Measurements from ENCODE around the gene AKAP8L.
A peak's percentile ranks its signal among the peaks of the same experiment; 100 is the strongest.

The AKAP8L gene

DNA sequence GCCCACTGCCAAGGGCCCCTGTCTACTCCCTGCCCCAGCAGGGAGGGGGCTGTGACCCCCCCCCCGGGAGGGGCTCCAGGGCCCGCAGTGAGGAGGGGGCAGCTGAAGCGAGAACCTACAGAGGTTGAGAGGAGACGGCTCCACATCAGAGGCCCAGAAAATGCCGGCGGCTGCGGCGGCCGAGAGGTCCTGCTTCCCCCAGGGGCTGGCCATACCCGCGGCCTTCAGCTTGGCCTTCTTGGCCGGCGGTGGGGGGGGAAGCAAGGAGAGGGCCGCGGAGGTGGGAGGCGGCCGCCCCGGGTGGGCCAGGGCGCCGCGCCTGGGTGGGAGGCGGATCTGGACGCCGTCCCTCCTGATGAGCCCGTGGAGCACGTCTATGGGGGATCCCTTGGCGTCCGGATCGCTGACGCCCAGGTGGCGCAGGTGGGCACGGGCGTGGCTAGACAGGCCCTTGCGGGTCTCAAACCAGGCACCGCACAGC lies 9.2 kb upstream of the AKAP8L start:
- peaks cover 19% of the 10 kb centered on the region for H3K79me2 ChIP-seq (ENCODE audit: control insufficient read depth, insufficient read depth, low read length, poor library complexity)
- H2BK120ac ChIP-seq (ENCODE audit: insufficient read depth, low read length, poor library complexity) = no peak overlapping the region
- WGBS (ENCODE audit: extremely low coverage, insufficient coverage, insufficient read length) = no CpG with 5 or more reads among the region's 35 CpGs
- H2BK5ac ChIP-seq (ENCODE audit: low read depth, low read length, poor library complexity) = no peak overlapping the region
- H4K8ac ChIP-seq (ENCODE audit: low read depth, low read length) = no peak overlapping the region
- no peak overlapping the region for H4K12ac ChIP-seq (ENCODE audit: low read depth, low read length)
- H3K36me3 ChIP-seq (ENCODE audit: control insufficient read depth in 1 of 2, insufficient read depth in 2 of 2, low read length in 2 of 2) = peaks cover 59 to 68% of the 10 kb centered on the region in 2 experiments
- no peak overlapping the region for H3K4me3 ChIP-seq (ENCODE audit: low read depth, low read length)
- no peak overlapping the region for H2AK5ac ChIP-seq (ENCODE audit: low read length)
- no peak overlapping the region for H2AFZ ChIP-seq (ENCODE audit: insufficient read depth, low read length, poor library complexity)
- H2BK12ac ChIP-seq (ENCODE audit: low read length) = no peak overlapping the region
- H3K4ac ChIP-seq (ENCODE audit: low read depth, low read length) = no peak overlapping the region
- peaks cover 9% of the 10 kb centered on the region for H3K79me1 ChIP-seq (ENCODE audit: low read length)
- H3K9me3 ChIP-seq (ENCODE audit: insufficient read depth, low read depth, low read length) = peaks cover 8% of the 10 kb centered on the region
- H3K27me3 ChIP-seq (ENCODE audit: insufficient read depth, low read length) = no peaks in the 10 kb centered on the region
- H4K91ac ChIP-seq (ENCODE audit: low read depth, low read length) = no peak overlapping the region
- no peak overlapping the region for H3K18ac ChIP-seq (ENCODE audit: low read length)
- H3K14ac ChIP-seq (ENCODE audit: low read length) = no peak overlapping the region
- no peak overlapping the region for H3K23ac ChIP-seq (ENCODE audit: low read length)
- no peak overlapping the region for H3K4me2 ChIP-seq (ENCODE audit: low read length)
- no peak overlapping the region for H3K9ac ChIP-seq (ENCODE audit: low read length)
- H3K27ac ChIP-seq (ENCODE audit: low read depth, low read length) = no peak overlapping the region
- DNase-seq = no peak
- H3K4me1 ChIP-seq (ENCODE audit: control insufficient read depth in 1 of 2, insufficient read depth in 2 of 2, low read length in 2 of 2) = peaks cover 9 to 10% of the 10 kb centered on the region in 2 experiments

DNA sequence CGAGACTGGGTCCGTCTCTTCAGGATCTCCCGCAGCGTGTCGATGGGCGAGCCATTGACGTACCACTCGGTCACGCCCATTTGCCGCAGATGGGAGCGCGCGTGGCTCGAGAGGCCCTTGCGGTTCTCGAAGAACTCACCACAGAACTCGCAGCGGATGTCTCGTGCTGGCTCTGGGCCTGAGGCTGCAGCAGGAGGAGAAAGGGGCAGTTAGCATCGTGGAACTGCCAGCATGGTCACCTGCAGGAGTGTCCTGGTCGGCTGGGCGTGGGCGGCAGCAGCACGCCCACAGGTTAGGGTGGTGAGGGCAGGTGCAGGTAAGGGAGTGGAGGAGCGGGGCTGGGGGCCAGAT lies 8.5 kb upstream of the AKAP8L start:
- Histone ChIP-seq H3K36me3 (ENCODE audit: control insufficient read depth in 1 of 2, insufficient read depth in 2 of 2, low read length in 2 of 2) (peaks cover 67 to 75% of the 10 kb centered on the region in 2 experiments), H3K4ac (ENCODE audit: low read depth, low read length) (no peak overlapping the region), H2AK5ac (ENCODE audit: low read length) (no peak overlapping the region), H3K23ac (ENCODE audit: low read length) (no peak overlapping the region), H3K14ac (ENCODE audit: low read length) (no peak overlapping the region), H4K8ac (ENCODE audit: low read depth, low read length) (no peak overlapping the region), H2AFZ (ENCODE audit: insufficient read depth, low read length, poor library complexity) (no peak overlapping the region), H2BK5ac (ENCODE audit: low read depth, low read length, poor library complexity) (no peak overlapping the region), H3K4me1 (ENCODE audit: control insufficient read depth in 1 of 2, insufficient read depth in 2 of 2, low read length in 2 of 2) (peaks cover 9 to 10% of the 10 kb centered on the region in 2 experiments), H3K4me3 (ENCODE audit: low read depth, low read length) (peak overlapping the region; percentile 51), H3K9ac (ENCODE audit: low read length) (no peak overlapping the region), H3K9me3 (ENCODE audit: insufficient read depth, low read depth, low read length) (peaks cover 8% of the 10 kb centered on the region), H3K79me1 (ENCODE audit: low read length) (peaks cover 5% of the 10 kb centered on the region), H2BK12ac (ENCODE audit: low read length) (no peak overlapping the region), H4K12ac (ENCODE audit: low read depth, low read length) (no peak overlapping the region), H3K79me2 (ENCODE audit: control insufficient read depth, insufficient read depth, low read length, poor library complexity) (peaks cover 17% of the 10 kb centered on the region), H2BK120ac (ENCODE audit: insufficient read depth, low read length, poor library complexity) (no peak overlapping the region), H4K91ac (ENCODE audit: low read depth, low read length) (no peak overlapping the region), H3K18ac (ENCODE audit: low read length) (no peak overlapping the region), H3K4me2 (ENCODE audit: low read length) (no peak overlapping the region), H3K27me3 (ENCODE audit: insufficient read depth, low read length) (no peaks in the 10 kb centered on the region), H3K27ac (ENCODE audit: low read depth, low read length) (no peak overlapping the region)
- no peak for DNase-seq
- no CpG with 5 or more reads among the region's 25 CpGs for WGBS (ENCODE audit: extremely low coverage, insufficient coverage, insufficient read length)

DNA sequence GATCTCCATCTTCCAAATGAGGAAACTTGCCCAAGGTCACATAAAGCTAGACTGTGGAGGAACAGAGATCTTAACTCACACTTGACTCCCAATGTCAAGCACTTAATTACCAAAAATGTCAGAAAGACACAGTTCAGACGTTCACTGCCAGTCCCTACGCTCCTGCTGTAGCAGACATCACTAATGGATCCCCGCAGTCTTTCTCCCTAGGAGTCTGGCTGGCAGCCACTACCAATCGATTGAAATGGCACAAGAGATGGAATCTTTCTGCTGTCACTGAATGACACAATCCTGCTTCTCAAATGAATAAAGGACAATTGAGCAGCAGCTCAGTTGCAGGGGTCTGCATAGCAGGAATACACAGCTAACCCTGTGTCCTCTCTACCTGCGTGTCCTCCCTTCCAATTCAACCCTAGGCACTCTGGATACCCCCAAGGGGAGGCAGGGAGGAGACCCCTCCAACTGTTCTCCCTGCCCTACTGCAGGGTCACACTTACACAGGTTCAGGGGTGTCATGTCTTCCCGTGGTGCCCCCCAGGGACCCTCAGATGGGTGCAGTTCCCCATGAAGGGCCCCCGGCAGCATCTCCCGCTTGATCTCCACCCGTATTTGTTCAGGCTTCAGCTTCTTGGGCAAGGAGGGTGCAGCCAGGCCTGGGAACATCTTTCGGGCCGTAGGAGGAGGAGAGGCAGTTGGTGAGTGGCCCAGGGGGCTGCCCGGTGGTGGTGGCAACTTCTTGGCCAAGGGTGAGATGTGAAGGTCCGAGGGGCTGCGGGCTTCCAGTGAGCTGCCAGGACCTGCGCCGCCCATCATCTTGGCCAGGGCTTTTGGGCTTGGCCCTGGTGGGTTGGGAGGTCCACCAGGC lies 7.9 kb upstream of the AKAP8L start:
- Histone ChIP-seq H2BK12ac (ENCODE audit: low read length) (no peak overlapping the region), H3K79me2 (ENCODE audit: control insufficient read depth, insufficient read depth, low read length, poor library complexity) (peaks cover 11% of the 10 kb centered on the region), H2BK120ac (ENCODE audit: insufficient read depth, low read length, poor library complexity) (no peak overlapping the region), H3K14ac (ENCODE audit: low read length) (no peak overlapping the region), H4K12ac (ENCODE audit: low read depth, low read length) (no peak overlapping the region), H4K91ac (ENCODE audit: low read depth, low read length) (no peak overlapping the region), H3K4me1 (ENCODE audit: control insufficient read depth in 1 of 2, insufficient read depth in 2 of 2, low read length in 2 of 2) (peaks cover 7 to 9% of the 10 kb centered on the region in 2 experiments), H3K36me3 (ENCODE audit: control insufficient read depth in 1 of 2, insufficient read depth in 2 of 2, low read length in 2 of 2) (peaks cover 68 to 76% of the 10 kb centered on the region in 2 experiments), H2AK5ac (ENCODE audit: low read length) (no peak overlapping the region), H3K79me1 (ENCODE audit: low read length) (no peaks in the 10 kb centered on the region), H3K4ac (ENCODE audit: low read depth, low read length) (no peak overlapping the region), H3K9ac (ENCODE audit: low read length) (no peak overlapping the region), H3K27ac (ENCODE audit: low read depth, low read length) (no peak overlapping the region), H3K23ac (ENCODE audit: low read length) (no peak overlapping the region), H2BK5ac (ENCODE audit: low read depth, low read length, poor library complexity) (no peak overlapping the region), H2AFZ (ENCODE audit: insufficient read depth, low read length, poor library complexity) (no peak overlapping the region), H3K9me3 (ENCODE audit: insufficient read depth, low read depth, low read length) (peaks cover 8% of the 10 kb centered on the region), H3K27me3 (ENCODE audit: insufficient read depth, low read length) (no peaks in the 10 kb centered on the region), H3K4me2 (ENCODE audit: low read length) (no peak overlapping the region), H3K18ac (ENCODE audit: low read length) (no peak overlapping the region), H3K4me3 (ENCODE audit: low read depth, low read length) (peak overlapping the region; percentile 51), H4K8ac (ENCODE audit: low read depth, low read length) (no peak overlapping the region)
- no CpG with 5 or more reads among the region's 16 CpGs for WGBS (ENCODE audit: extremely low coverage, insufficient coverage, insufficient read length)
- no peak for DNase-seq

DNA sequence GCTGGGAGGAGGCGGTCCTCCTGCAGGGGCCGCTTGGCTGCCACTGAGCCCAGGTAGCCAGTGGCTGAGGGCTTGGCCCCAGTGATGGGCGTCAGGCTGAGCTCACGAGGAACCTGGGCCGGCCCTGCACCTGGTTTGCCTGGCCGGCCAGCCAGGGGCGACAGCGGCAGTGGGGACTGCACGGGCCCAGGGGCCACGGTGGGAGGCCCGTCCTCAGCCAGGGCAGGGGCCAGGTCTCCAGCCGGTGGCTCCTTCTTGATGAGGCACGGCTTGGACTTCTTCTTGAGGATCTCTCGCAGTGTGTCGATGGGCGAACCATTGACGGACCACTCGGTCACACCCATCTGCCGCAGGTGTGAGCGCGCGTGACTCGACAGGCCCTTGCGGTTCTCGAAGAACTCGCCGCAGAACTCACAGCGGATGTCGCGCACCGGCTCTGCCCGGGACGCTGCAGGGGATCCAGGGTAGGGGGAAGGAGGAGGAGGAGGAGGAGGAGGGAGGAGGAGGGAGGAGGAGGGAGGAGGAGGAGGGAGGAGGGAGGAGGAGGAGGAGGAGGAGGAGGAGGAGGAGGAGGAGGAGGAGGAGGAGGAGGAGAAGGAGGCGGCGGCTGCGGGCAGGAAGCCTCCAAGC lies 6.6 kb upstream of the AKAP8L start:
- Histone ChIP-seq H3K23ac (ENCODE audit: low read length) (no peak overlapping the region), H2AFZ (ENCODE audit: insufficient read depth, low read length, poor library complexity) (no peak overlapping the region), H3K9me3 (ENCODE audit: insufficient read depth, low read depth, low read length) (peaks cover 8% of the 10 kb centered on the region), H3K9ac (ENCODE audit: low read length) (no peak overlapping the region), H3K4me2 (ENCODE audit: low read length) (no peak overlapping the region), H4K91ac (ENCODE audit: low read depth, low read length) (no peak overlapping the region), H2BK120ac (ENCODE audit: insufficient read depth, low read length, poor library complexity) (no peak overlapping the region), H2BK5ac (ENCODE audit: low read depth, low read length, poor library complexity) (no peak overlapping the region), H3K18ac (ENCODE audit: low read length) (no peak overlapping the region), H3K27ac (ENCODE audit: low read depth, low read length) (no peak overlapping the region), H2AK5ac (ENCODE audit: low read length) (no peak overlapping the region), H3K14ac (ENCODE audit: low read length) (no peak overlapping the region), H3K4ac (ENCODE audit: low read depth, low read length) (no peak overlapping the region), H3K4me1 (ENCODE audit: control insufficient read depth in 1 of 2, insufficient read depth in 2 of 2, low read length in 2 of 2) (no peaks in the 10 kb centered on the region), H3K79me1 (ENCODE audit: low read length) (no peaks in the 10 kb centered on the region), H2BK12ac (ENCODE audit: low read length) (no peak overlapping the region), H3K79me2 (ENCODE audit: control insufficient read depth, insufficient read depth, low read length, poor library complexity) (peaks cover 2% of the 10 kb centered on the region), H3K27me3 (ENCODE audit: insufficient read depth, low read length) (no peaks in the 10 kb centered on the region), H4K12ac (ENCODE audit: low read depth, low read length) (no peak overlapping the region), H4K8ac (ENCODE audit: low read depth, low read length) (no peak overlapping the region), H3K4me3 (ENCODE audit: low read depth, low read length) (no peak overlapping the region), H3K36me3 (ENCODE audit: control insufficient read depth in 1 of 2, insufficient read depth in 2 of 2, low read length in 2 of 2) (peaks cover 74 to 77% of the 10 kb centered on the region in 2 experiments)
- no CpG with 5 or more reads among the region's 36 CpGs for WGBS (ENCODE audit: extremely low coverage, insufficient coverage, insufficient read length)
- DNase-seq = no peak

Data from trophoblast cell (in vitro differentiated cells and primary cell).